ENCODE results near the gene NFATC4. TPM values are rescaled to one million over a fixed set of nuclear protein-coding genes. Genes with fewer than 3 reads are reported as not detected.
"Not testable (repeated sequence)": the region's sequence is repeated elsewhere in the genome, so short reads cannot be mapped to it uniquely, and the experiment has no call there.

NFATC4 gene
- total RNA-seq, 1 experiment from 2014 or later = 7.6 TPM

- POLR2A ChIA-PET = interaction anchor here (2.4 kb wide), 1 partner anchor 59 kb away, joined by 7 read pairs; the partner anchor contains the start of genes CBLN3 and KHNYN
These were observed 2.8 kb downstream of the NFATC4 start for GRCh38 chr14:24370748-24371147.

DNA sequence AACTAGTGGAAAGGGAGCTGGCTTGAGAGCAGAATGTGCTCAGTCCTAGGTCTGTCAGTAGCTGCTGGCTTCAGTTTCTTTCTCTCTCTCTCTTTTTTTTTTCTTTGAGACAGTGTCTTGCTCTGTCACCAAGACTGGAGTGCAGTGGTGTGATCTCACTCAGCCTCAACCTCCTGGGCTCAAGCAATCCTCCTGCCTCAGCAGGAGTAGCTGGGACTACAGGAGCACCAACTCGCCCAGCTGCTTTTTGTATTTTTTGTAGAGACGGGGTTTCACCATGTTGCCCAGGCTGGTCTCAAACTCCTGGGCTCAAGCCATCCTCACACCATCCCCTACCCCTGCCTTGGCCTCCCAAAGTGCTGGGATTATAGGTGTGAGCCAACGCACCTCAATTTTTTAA is 3.6 kb downstream of the NFATC4 start:
- peaks cover 8 to 16% of the 10 kb centered on the region in 2 experiments for H3K4me1 ChIP-seq (ENCODE audit: control insufficient read depth in 1 of 2, insufficient read depth in 2 of 2, low read length in 2 of 2)
- BruUV-seq (replicated peaks); H3K27me3 ChIP-seq (ENCODE audit: insufficient read depth, low read length); H3K36me3 ChIP-seq (ENCODE audit: control insufficient read depth in 1 of 2, insufficient read depth in 2 of 2, low read length in 2 of 2); H4K20me1 ChIP-seq (ENCODE audit: insufficient read depth); intact Hi-C loops (cut with micrococcal nuclease); H3K9me3 ChIP-seq (ENCODE audit: control insufficient read depth in 1 of 2, insufficient read depth in 1 of 2, low read depth in 1 of 2, low read length in 2 of 2); H3K79me2 ChIP-seq (ENCODE audit: insufficient read depth, low read length); H3K4me3 ChIP-seq (replicated peaks in 1 of 2; ENCODE audit: low read depth in 1 of 2, low read length in 2 of 2); H3K9ac ChIP-seq (ENCODE audit: low read length); H2AFZ ChIP-seq (ENCODE audit: low read depth, low read length, poor library complexity, severe bottlenecking); H3K9me2 ChIP-seq (ENCODE audit: insufficient read depth); ATAC-seq; H3K27ac ChIP-seq (ENCODE audit: low read depth, low read length); DNase-seq (ENCODE audit: low read depth, low spot score); RAD21 ChIA-PET (ENCODE audit: low non-redundant PET in 1 of 2, low total read pairs in 2 of 2, uncharacterized antibody in 2 of 2, unreplicated experiment in 2 of 2); H3K4me2 ChIP-seq (ENCODE audit: low read length): not testable (repeated sequence)
- CTCF ChIA-PET = interaction anchor here (2.4 kb wide), 1 partner anchor 60 kb away, joined by 11 read pairs; no protein-coding TSS in a partner anchor
- POLR2A ChIA-PET = interaction anchor here (2.4 kb wide), 1 partner anchor 58 kb away, joined by 7 read pairs; the partner anchor contains the start of genes CBLN3 and KHNYN

More at GRCh38 chr14:24370748-24371147, 2.8 kb downstream of the NFATC4 start:
- intact Hi-C loops (cut with micrococcal nuclease) = no loop called here
- H2AFZ ChIP-seq (ENCODE audit: low read depth, low read length, poor library complexity, severe bottlenecking) = no peak overlapping the region
- H3K4me2 ChIP-seq (ENCODE audit: low read length) = no peak overlapping the region
- ChIA-PET RAD21 (ENCODE audit: low non-redundant PET in 1 of 2, low total read pairs in 2 of 2, uncharacterized antibody in 2 of 2, unreplicated experiment in 2 of 2) (no interaction called here), CTCF (interaction anchor here (0.6 to 2.4 kb wide), 2 partner anchors 24 to 61 kb away, joined by 3 to 11 read pairs; no protein-coding TSS in a partner anchor)
- no peaks in the 10 kb centered on the region for H3K79me2 ChIP-seq (ENCODE audit: insufficient read depth, low read length)
- no peaks in the 10 kb centered on the region for H3K9me2 ChIP-seq (ENCODE audit: insufficient read depth)
- H3K9me3 ChIP-seq (ENCODE audit: control insufficient read depth in 1 of 2, insufficient read depth in 1 of 2, low read depth in 1 of 2, low read length in 2 of 2) = no peaks in the 10 kb centered on the region
- H4K20me1 ChIP-seq (ENCODE audit: insufficient read depth) = no peaks in the 10 kb centered on the region
- no peaks in the 10 kb centered on the region for H3K27me3 ChIP-seq (ENCODE audit: insufficient read depth, low read length)
- H3K36me3 ChIP-seq (ENCODE audit: control insufficient read depth in 1 of 2, insufficient read depth in 2 of 2, low read length in 2 of 2) = no peaks in the 10 kb centered on the region
- ATAC-seq (no peak), DNase-seq (ENCODE audit: low read depth, low spot score) (no peak)
- H3K9ac ChIP-seq (ENCODE audit: low read length) = no peak overlapping the region
- no peak overlapping the region for H3K27ac ChIP-seq (ENCODE audit: low read depth, low read length)
- no peak for TF ChIP-seq MAX (IDR thresholded peaks at IDR 0.05)
- no peak for TF ChIP-seq EZH2phosphoT487 (IDR thresholded peaks at IDR 0.05; ENCODE audit: borderline replicate concordance)
- TF ChIP-seq RAD21 (IDR thresholded peaks at IDR 0.05; ENCODE audit: low read depth) = no peak
- TF ChIP-seq, protein P1, sequence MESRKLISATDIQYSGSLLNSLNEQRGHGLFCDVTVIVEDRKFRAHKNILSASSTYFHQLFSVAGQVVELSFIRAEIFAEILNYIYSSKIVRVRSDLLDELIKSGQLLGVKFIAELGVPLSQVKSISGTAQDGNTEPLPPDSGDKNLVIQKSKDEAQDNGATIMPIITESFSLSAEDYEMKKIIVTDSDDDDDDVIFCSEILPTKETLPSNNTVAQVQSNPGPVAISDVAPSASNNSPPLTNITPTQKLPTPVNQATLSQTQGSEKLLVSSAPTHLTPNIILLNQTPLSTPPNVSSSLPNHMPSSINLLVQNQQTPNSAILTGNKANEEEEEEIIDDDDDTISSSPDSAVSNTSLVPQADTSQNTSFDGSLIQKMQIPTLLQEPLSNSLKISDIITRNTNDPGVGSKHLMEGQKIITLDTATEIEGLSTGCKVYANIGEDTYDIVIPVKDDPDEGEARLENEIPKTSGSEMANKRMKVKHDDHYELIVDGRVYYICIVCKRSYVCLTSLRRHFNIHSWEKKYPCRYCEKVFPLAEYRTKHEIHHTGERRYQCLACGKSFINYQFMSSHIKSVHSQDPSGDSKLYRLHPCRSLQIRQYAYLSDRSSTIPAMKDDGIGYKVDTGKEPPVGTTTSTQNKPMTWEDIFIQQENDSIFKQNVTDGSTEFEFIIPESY (IDR thresholded peaks at IDR 0.05; ENCODE audit: extremely low read depth, insufficient replicate concordance, low read length) = no peak
- TF ChIP-seq EZH2 (IDR thresholded peaks at IDR 0.05) = no peak
- no peak for TF ChIP-seq ZNF274 (IDR thresholded peaks at IDR 0.05; ENCODE audit: low read depth, low read length)
- H3K4me3 ChIP-seq (replicated peaks in 1 of 2; ENCODE audit: low read depth in 1 of 2, low read length in 2 of 2) = no peak overlapping the region
- no TSS peak for BruUV-seq (replicated peaks)
- peaks cover 8 to 23% of the 10 kb centered on the region in 2 experiments for H3K4me1 ChIP-seq (ENCODE audit: control insufficient read depth in 1 of 2, insufficient read depth in 2 of 2, low read length in 2 of 2)
